RWPE1 (cell line): ENCODE data around the gene ATP2A3.

Source experiments
- CTCF ChIA-PET: fragments of 350-600 bp; sonication (Branson Sonifier 250); formaldehyde crosslinking; extraction: SDS; loops from one replicate; lab custom pipeline; 2021; lab: Yijun Ruan, JAX
- POLR2A ChIA-PET: fragments of 400-600 bp; formaldehyde crosslinking; extraction: SDS; loops from one replicate; lab custom pipeline; 2020; ENCODE audit warnings: antibody characterized with exemption; ENCODE audit not compliant: low non-redundant PET; lab: Yijun Ruan, JAX
- DNase-seq: peaks from one replicate; pipeline ENCODE4 v3.0.0; 2012; ENCODE audit warnings: low spot score
- H3K27ac ChIP-seq: fragments of 450-650 bp; 2 replicates; pipeline ENCODE4 v1.5.1; 2017
- TF ChIP-seq, protein P1 (sequence below): fragments of 450-650 bp; conservative IDR thresholded peaks from 2 replicates; pipeline ENCODE4 v1.5.1; 2017; ENCODE audit warnings: low read depth, mild to moderate bottlenecking

ATP2A3 gene

GRCh38 chr17:3940965-3941698 lies 23.1 kb downstream of the ATP2A3 start:
- TF ChIP-seq, protein P1, sequence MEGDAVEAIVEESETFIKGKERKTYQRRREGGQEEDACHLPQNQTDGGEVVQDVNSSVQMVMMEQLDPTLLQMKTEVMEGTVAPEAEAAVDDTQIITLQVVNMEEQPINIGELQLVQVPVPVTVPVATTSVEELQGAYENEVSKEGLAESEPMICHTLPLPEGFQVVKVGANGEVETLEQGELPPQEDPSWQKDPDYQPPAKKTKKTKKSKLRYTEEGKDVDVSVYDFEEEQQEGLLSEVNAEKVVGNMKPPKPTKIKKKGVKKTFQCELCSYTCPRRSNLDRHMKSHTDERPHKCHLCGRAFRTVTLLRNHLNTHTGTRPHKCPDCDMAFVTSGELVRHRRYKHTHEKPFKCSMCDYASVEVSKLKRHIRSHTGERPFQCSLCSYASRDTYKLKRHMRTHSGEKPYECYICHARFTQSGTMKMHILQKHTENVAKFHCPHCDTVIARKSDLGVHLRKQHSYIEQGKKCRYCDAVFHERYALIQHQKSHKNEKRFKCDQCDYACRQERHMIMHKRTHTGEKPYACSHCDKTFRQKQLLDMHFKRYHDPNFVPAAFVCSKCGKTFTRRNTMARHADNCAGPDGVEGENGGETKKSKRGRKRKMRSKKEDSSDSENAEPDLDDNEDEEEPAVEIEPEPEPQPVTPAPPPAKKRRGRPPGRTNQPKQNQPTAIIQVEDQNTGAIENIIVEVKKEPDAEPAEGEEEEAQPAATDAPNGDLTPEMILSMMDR: no peak
- no peak for DNase-seq
- H3K27ac ChIP-seq: no peak overlapping the region
- POLR2A ChIA-PET: no interaction called here
- CTCF ChIA-PET: no interaction called here

- H3K27ac ChIP-seq: no peak overlapping the region
- TF ChIP-seq, protein P1: no peak
- DNase-seq: no peak
- POLR2A ChIA-PET: no interaction called here
- CTCF ChIA-PET: no interaction called here
These were observed 26.9 kb downstream of the ATP2A3 start for GRCh38 chr17:3937359-3937758.

DNA sequence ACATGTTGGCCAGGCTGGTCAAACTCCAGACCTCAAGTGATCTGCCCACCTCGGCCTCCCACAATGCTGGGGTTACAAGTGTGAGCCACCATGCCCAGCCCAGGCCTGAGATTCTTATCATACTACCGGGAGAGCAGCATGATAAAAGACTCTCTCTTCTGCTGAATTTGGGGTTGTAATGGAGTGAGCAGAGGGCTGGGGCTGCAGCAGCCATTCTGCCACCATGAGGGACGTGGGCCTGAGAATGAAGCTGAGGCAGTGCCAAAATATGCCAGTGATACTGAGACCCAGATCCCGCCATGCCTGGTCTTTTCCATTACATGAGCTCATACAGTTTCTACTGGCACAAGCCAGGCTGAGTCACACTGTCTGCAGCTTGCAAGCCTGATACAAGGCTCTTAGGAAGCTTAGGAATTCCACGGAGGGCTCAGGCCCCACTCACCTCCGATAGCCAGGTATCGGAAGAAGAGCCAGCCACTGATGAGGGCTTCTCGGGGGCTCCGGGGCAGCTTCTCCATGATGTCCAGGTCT lies 28.3 kb downstream of the ATP2A3 start:
- no peak for DNase-seq
- ChIA-PET POLR2A (no interaction called here), CTCF (interaction anchor here (0.5 to 1.3 kb wide), 7 partner anchors 9 to 1652 kb away, joined by 3 to 13 read pairs (median 4); no protein-coding TSS in a partner anchor)
- H3K27ac ChIP-seq: no peak overlapping the region
- TF ChIP-seq, protein P1: no peak

DNA sequence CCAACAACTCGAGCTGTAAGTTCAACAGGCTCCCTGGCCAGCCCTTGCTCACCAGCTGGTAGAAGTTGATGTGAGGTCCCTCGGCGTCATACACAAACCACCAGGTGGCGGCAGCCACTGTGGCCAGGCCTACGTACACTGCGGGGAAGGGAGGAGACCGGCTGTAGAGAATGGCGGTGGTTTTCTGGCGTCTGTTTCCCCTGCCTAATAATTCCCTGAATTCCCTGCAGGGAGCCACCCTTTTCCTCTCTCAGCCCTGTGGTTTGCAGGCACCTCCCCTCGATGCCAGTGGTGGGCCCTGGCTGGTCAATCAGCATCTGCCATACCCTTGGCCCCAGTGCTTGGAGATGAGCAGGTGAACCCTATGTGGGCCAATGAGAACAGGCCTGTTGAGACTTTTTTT lies 29.1 kb downstream of the ATP2A3 start:
- H3K27ac ChIP-seq: no peak overlapping the region
- ChIA-PET CTCF (interaction anchor here (0.6 to 1.3 kb wide), 4 partner anchors 21 to 155 kb away, joined by 3 to 13 read pairs (median 3); no protein-coding TSS in a partner anchor), POLR2A (no interaction called here)
- TF ChIP-seq, protein P1: no peak; the same call in 1 of the 2 replicates
- DNase-seq: peak; percentile 60

DNA sequence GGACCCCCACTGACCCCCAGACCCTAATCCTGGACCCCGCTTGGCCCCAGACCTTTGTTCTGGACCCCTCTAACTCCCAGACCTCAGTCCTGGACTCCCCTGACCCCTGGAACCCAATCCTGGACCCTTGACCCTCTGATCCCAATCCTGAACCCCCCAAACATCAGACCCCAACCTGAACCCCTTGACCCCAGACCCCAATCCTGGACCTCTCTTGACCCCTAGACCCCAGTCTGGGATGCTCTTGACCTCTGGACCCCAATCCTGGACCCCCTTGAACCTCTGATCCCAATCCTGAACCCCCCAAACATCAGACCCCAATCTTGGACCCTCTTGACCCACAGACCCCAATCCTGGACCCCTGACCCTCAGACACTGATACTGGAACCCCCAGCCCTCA lies 34.5 kb downstream of the ATP2A3 start:
- CTCF ChIA-PET: interaction anchor here (0.6 kb wide), 1 partner anchor 127 kb away, joined by 4 read pairs; no protein-coding TSS in a partner anchor

GRCh38 chr17:3929181-3929580 lies 35.1 kb downstream of the ATP2A3 start:
- no peak for DNase-seq
- no peak overlapping the region for H3K27ac ChIP-seq
- TF ChIP-seq, protein P1: no peak
- ChIA-PET POLR2A (no interaction called here), CTCF (no interaction called here)

More for the DNA sequence above, 34.5 kb downstream of the ATP2A3 start:
- TF ChIP-seq, protein P1: no peak
- POLR2A ChIA-PET: interaction anchor here (0.7 kb wide), 1 partner anchor 49 kb away, joined by 7 read pairs; no protein-coding TSS in a partner anchor
- no peak overlapping the region for H3K27ac ChIP-seq
- DNase-seq: no peak
